Measurements from ENCODE around the gene TRAPPC11.

TRAPPC11 gene

DNA sequence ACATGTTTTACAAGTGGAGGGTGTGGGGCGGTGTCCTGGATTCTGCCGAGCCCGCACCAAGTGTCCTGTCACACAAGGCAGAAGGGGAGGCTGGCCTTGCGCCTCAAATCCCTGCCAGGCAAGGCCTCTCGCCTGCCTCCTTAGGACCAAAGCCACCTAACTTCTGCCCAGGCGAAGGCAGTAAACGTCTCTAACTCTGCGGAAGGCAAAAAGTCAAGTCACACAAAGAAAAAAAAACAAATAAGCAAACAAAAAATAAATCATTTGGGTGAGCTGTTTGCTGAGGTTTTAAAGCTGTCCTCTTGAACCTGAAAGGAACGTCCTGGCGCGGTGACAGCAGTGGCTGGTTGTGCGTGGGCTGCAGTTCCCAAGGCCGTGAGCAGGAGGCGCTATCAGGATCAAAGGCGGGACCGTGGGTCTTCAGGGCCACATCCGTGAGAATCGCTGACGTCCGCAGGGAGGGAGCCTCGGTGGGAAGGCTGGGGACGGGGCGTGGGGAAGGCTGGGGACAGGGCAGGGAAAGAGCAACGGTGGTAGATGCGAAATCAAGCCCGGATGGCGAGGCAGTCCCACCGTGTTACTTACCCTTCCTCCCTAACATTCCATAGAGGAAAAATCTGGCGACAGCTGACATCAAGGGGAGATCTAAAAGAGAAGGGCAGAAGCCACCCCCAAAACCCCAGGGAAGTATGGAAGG lies 99.1 kb downstream of the TRAPPC11 start:
- no peak for DNase-seq (ENCODE audit: low read depth in 2 of 2)

DNA sequence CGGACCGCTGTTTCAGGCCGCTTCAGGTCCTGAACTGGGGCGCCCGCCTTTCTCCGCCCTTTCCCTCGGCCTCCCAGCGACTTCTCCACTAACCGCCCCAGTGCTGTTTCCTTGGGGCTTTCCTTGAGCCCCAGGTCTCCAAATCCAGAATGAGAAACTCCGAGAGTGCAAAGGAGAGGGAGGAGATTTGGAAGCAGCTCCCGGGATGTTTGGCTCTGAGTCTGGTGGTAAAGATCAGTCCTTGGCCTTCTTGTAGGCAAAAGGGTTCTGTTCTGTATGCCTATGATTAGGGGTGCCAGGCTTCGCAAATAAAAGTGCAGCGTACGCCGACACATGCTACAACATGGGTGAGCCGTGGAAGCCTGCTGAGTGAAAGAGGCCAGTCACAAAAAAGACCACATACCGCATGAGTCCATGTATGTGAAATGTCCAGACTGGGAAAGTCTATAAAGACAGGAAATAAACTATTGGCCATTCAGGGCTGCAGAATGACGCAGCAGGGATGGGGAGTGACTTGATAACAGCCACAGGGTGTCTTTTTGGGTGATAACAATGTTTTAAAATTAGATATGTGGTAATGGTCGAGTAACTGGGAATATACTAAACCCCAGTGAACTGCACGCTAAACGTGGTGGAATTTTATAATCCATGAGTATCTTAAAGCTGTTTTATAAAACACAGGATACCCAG lies 99.8 kb downstream of the TRAPPC11 start:
- no peak for DNase-seq (ENCODE audit: low read depth in 2 of 2)

DNA sequence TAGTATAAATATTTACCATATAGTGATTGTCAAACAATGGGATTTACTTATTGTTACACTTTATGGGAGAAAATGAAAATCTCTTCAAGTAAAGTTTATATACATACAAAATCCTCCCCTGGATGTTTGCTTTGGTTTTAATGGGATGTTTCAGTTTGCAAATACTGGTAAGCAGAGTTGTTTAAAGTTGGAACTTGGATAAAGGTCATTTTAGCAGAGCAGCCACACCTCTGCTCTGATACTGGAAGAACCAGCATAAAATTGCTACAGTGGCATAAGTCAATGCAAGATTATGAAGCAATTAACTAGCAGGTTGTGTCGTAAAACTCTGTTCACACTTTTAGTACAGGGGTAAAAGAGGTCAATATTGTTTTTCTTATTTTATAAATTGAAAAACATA lies 101.2 kb downstream of the TRAPPC11 start:
- DNase-seq (ENCODE audit: low read depth in 2 of 2): no peak
